ENCODE data around the gene YY1.

YY1 gene

DNA sequence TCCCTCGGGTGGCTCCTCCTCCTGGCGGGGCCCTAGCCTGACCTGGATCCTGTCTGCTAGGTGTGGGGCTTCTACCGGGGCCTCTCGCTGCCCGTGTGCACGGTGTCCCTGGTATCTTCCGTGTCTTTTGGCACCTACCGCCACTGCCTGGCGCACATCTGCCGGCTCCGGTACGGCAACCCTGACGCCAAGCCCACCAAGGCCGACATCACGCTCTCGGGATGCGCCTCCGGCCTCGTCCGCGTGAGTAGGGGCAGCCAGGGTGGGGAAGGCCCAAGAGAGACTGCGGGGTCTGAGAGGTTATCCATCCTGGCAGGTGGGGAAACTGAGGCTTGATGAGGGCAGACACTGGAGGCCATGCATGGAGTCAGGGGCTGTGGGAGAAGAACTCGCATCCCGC is 88.2 kb downstream of the YY1 start:
- TF ChIP-seq ZFX (IDR thresholded peaks at IDR 0.05) (no peak), CTCF (conservative IDR thresholded peaks at IDR 0.05) (no peak)
- no peak overlapping the region for H3K27ac ChIP-seq

DNA sequence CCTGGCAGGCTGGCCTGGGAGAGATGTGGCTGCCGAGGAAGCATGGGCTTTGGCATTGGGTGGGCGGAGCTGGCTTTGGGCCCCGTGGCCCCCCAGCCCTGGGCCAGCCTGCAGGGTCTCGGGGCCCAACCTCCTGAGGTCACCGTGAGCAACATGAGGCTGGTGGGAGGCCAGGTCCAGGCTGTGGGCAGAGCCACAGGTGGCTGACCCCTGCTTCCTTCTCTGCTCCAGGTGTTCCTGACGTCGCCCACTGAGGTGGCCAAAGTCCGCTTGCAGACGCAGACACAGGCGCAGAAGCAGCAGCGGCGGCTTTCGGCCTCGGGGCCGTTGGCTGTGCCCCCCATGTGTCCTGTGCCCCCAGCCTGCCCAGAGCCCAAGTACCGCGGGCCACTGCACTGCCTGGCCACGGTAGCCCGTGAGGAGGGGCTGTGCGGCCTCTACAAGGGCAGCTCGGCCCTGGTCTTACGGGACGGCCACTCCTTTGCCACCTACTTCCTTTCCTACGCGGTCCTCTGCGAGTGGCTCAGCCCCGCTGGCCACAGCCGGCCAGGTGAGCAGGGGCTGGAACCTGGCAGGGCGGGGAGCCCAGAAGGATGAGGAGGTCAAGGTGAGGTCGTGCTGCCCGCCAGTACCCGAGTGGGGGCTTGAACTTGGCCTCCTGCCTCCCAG is 89.7 kb downstream of the YY1 start:
- TF ChIP-seq CTCF (conservative IDR thresholded peaks at IDR 0.05) (no peak), ZFX (IDR thresholded peaks at IDR 0.05) (no peak)

DNA sequence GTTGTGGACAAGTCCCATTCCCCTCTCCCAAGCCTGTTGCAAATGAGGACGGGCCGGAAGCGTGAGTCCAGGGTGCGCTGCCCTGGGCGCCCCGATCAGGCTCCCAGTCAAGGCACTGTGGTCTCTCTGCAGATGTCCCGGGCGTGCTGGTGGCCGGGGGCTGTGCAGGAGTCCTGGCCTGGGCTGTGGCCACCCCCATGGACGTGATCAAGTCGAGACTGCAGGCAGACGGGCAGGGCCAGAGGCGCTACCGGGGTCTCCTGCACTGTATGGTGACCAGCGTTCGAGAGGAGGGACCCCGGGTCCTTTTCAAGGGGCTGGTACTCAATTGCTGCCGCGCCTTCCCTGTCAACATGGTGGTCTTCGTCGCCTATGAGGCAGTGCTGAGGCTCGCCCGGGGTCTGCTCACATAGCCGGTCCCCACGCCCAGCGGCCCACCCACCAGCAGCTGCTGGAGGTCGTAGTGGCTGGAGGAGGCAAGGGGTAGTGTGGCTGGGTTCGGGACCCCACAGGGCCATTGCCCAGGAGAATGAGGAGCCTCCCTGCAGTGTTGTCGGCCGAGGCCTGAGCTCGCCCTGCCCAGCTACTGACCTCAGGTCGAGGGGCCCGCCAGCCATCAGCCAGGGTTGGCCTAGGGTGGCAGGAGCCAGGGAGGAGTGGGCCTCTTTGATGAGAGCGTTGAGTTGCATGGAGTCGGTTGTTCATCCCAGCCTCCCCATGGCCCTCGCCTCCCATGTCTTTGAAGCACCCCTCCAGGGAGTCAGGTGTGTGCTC is 90.5 kb downstream of the YY1 start:
- no peak overlapping the region for H3K27ac ChIP-seq
- TF ChIP-seq CTCF (conservative IDR thresholded peaks at IDR 0.05), result no peak
- TF ChIP-seq ZFX (IDR thresholded peaks at IDR 0.05), result no peak

More for the DNA sequence above, 89.7 kb downstream of the YY1 start:
- H3K27ac ChIP-seq, result no peak overlapping the region

DNA sequence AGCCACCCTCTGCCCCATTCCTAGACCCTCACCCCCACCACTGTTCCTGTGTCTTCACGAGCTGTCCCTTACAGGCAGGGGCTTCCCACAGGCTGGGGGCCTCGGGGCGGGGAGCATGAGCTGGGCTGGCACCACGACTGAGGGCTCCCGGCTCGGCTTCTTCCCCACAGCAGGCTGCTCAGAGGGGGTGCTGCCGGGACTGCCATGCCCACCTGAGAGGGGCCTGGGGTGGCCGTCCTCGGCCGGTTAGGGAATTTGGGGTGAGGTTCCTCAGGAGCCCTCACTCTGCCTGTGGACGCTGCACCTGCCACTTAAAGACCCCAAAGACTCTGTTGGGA is 91.0 kb downstream of the YY1 start:
- H3K27ac ChIP-seq, result no peak overlapping the region
- TF ChIP-seq ZFX (IDR thresholded peaks at IDR 0.05), result no peak
- no peak for TF ChIP-seq CTCF (conservative IDR thresholded peaks at IDR 0.05)

- H3K27ac ChIP-seq, result no peak overlapping the region
- TF ChIP-seq CTCF (conservative IDR thresholded peaks at IDR 0.05) (no peak), ZFX (IDR thresholded peaks at IDR 0.05) (no peak)
Observed at GRCh38 chr14:100330388-100330931, 91.5 kb downstream of the YY1 start.

GRCh38 chr14:100332071-100332639 is 93.2 kb downstream of the YY1 start:
- TF ChIP-seq CTCF (conservative IDR thresholded peaks at IDR 0.05), result no peak
- TF ChIP-seq ZFX (IDR thresholded peaks at IDR 0.05), result no peak
- no peak overlapping the region for H3K27ac ChIP-seq

All from C4-2B (cell line).